ENCODE measurements around the gene RABL6.
"Not testable (repeated sequence)": the region's sequence is repeated elsewhere in the genome, so short reads cannot be mapped to it uniquely, and the experiment has no call there.

RABL6 gene

DNA sequence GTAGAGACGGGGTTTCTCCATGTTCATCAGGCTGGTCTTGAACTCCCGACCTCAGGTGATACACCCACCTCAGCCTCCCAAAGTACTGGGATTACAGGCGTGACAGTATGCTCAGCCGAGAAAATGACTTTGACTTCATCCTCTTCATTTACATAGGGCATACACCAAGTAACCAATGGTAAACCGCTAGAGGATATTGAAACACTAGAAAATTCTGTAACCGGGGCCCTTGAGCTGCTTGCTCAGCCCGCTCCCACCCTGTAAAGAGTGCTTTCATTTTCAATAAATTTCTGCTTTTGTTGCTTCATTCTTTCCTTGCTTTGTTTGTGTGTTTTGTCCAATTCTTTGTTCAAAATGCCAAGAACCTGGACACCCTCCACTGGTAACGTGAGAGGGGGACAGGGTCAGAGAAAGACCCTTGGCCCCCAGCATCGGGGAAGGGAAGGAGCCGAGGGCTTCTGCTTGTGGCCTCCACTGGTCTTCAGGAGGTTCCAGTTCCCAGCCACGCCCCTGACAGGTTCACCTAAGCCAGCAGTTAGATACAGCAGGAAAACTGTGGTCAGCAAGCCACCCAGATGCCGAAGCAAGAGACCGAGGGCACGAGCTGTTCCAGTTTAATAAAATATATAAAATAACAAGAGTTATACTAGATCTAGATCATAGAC, 41.9 kb upstream of the RABL6 start:
- H3K9me3 ChIP-seq (ENCODE audit: control insufficient read depth, low read length); H3K4me3 ChIP-seq (ENCODE audit: low read length); H3K4me1 ChIP-seq (ENCODE audit: control insufficient read depth, insufficient read depth, low read length); H3K36me3 ChIP-seq (ENCODE audit: control insufficient read depth, insufficient read depth, low read length); H3K9ac ChIP-seq (ENCODE audit: low read length): not testable (repeated sequence)
- H3K27me3 ChIP-seq (ENCODE audit: control insufficient read depth, insufficient read depth, low read length): peaks cover 23% of the 10 kb centered on the region

DNA sequence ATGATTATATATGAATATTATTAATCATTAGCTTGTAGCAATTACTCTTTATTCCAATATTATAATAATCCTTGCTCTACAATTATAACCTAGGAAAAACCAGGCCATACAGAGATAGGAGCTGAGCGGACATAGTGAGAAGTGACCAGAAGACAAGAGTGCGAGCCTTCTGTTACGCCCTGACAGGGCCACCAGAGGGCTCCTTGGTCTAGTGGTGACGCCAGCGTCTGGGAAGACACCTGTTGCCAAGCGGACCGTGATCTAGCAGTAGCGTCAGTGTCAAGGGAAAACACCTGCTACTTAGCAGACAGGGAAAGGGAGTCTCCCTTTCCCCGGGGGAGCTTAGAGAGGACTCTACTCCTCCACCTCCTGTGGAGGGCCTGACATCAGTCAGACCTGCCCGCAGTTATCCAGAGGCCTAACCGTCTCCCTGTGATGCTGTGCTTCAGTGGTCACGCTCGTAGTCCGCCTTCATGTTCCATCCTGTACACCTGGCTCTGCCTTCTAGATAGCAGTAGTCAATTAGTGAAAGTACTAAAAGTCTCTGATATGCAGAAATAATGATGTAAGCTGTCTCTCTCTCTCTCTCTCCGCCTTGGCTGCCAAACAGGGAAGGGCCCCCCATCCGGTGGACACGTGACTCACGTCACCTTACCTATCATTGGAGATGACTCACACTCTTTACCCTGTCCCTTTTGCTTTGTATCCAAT, 41.2 kb upstream of the RABL6 start:
- H3K4me3 ChIP-seq (ENCODE audit: low read length); H3K4me1 ChIP-seq (ENCODE audit: control insufficient read depth, insufficient read depth, low read length); H3K9ac ChIP-seq (ENCODE audit: low read length); H3K36me3 ChIP-seq (ENCODE audit: control insufficient read depth, insufficient read depth, low read length); H3K9me3 ChIP-seq (ENCODE audit: control insufficient read depth, low read length): not testable (repeated sequence)
- H3K27me3 ChIP-seq (ENCODE audit: control insufficient read depth, insufficient read depth, low read length): peaks cover 23% of the 10 kb centered on the region

DNA sequence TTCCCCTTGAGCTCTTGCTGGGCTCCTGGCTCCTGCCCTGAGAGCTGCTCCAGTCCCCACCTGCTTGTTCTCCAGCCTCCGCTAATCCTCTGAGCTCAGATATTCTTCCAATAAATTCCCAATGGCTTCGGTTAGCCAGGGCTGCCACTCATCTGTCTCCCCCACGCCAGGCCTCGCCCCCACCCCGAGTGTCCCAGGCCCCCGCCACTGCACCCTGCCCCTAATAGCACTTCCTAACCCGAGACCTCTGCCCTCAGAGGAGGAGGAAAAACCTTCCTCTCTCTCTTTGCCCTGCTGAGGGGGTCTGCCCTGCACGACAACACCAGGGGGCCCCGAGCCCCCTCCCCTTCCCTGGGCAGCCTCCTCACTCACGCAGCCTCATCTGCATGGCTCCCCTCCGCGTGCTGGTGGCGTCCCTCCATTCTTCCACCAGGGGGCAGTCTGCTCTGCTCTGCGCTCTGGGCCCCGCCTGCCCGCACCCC, 38.0 kb upstream of the RABL6 start:
- no peaks in the 10 kb centered on the region for H3K36me3 ChIP-seq (ENCODE audit: control insufficient read depth, insufficient read depth, low read length)
- H3K9me3 ChIP-seq (ENCODE audit: control insufficient read depth, low read length): no peaks in the 10 kb centered on the region
- H3K27me3 ChIP-seq (ENCODE audit: control insufficient read depth, insufficient read depth, low read length): peaks cover 9% of the 10 kb centered on the region
- H3K4me1 ChIP-seq (ENCODE audit: control insufficient read depth, insufficient read depth, low read length): peaks cover 3% of the 10 kb centered on the region
- no peak overlapping the region for H3K9ac ChIP-seq (ENCODE audit: low read length)
- no peak overlapping the region for H3K4me3 ChIP-seq (ENCODE audit: low read length)

DNA sequence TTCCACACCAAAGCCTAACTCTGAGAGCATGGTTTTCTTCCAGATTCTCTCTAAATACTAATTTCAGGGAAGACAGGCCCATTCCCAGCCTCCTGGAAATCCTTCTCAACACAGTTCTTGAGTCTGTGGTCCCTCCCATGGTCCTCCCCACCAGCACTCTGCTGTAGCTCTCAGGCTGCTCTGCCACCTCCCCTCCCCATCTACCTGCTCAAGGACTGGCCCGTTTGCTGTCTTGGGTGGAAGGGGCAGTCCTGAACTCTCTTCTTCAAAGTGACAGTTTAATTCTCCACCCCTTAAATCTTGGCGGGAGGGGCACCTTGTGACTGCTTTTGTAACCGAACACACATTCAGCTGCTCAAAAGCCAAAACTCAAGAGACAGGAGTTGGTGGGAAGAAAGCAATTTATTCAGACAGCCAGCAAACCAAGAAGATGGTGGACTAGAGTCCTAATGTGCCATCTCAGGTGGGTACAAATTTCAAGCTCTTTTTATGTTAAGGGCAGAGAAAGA, 35.8 kb upstream of the RABL6 start:
- Histone ChIP-seq H3K9ac (ENCODE audit: low read length) (no peak overlapping the region), H3K4me3 (ENCODE audit: low read length) (no peak overlapping the region)

DNA sequence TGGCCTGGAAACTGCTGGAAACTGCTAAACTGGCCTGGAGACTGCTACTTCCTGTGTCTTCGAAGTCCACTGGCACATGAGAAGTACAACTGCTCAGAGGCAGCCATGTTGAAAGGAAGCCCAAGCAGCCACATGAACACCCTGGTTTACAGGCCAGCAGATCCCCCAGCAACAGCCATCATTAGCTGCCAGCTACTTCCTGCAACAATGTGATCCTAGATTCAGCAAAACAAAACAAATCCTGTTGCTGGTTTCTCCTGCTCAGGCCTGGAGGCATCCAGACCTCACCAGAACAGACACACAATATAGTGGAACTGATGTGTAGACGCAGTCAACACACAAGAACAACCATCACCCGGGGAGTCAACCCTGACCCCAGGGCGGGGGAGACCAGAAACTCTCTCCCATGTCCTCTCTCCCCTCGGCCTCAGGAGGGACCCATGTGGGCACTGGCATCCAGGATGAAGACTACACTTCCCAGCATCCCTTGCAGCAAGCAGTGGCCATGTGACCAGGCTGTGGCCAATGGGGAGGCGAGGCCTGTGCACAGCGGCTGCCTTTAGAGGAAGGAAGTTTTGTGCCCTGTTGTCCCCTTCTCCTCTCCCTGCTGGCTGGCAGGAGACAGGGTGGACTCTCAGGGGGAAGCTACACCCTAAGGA, 34.2 kb upstream of the RABL6 start:
- Histone ChIP-seq H3K4me1 (ENCODE audit: control insufficient read depth, insufficient read depth, low read length) (peaks cover 3% of the 10 kb centered on the region), H3K36me3 (ENCODE audit: control insufficient read depth, insufficient read depth, low read length) (no peaks in the 10 kb centered on the region), H3K4me3 (ENCODE audit: low read length) (no peak overlapping the region), H3K9ac (ENCODE audit: low read length) (no peak overlapping the region), H3K9me3 (ENCODE audit: control insufficient read depth, low read length) (no peaks in the 10 kb centered on the region), H3K27me3 (ENCODE audit: control insufficient read depth, insufficient read depth, low read length) (no peaks in the 10 kb centered on the region)

More for the DNA sequence above, 35.8 kb upstream of the RABL6 start:
- H3K27me3 ChIP-seq (ENCODE audit: control insufficient read depth, insufficient read depth, low read length): peaks cover 6% of the 10 kb centered on the region
- no peaks in the 10 kb centered on the region for H3K36me3 ChIP-seq (ENCODE audit: control insufficient read depth, insufficient read depth, low read length)
- no peaks in the 10 kb centered on the region for H3K9me3 ChIP-seq (ENCODE audit: control insufficient read depth, low read length)
- peaks cover 3% of the 10 kb centered on the region for H3K4me1 ChIP-seq (ENCODE audit: control insufficient read depth, insufficient read depth, low read length)

DNA sequence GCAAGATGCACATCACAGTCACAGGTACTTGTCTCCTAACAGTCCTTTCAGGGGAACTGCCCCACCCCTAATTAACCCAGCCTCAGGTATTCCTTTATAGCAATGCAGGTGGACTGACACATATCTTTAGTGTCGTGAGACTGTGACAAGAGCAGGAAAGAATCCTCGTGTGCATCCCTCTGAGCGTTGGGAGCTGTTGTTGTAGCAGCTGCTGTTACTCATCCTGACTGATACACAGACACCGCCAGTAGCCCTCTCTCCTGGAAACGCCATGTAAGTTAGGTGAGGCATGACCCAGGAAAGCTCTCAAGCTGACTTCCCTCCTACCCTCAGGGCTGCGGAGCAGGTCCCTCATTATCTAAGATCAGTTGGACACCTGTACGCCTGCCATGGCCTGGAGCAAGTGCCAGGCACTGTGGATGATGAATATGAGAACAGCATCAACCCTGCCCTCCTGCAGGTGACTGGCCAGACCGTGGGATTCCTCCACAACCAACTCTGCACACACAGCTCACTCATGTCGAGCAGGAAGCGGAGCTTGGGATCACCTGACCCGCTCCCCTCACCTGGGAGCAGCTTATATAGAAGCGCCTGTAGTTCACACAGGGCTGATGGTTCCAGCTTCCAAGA, 33.2 kb upstream of the RABL6 start:
- H3K4me3 ChIP-seq (ENCODE audit: low read length): no peak overlapping the region
- no peaks in the 10 kb centered on the region for H3K36me3 ChIP-seq (ENCODE audit: control insufficient read depth, insufficient read depth, low read length)
- peaks cover 3% of the 10 kb centered on the region for H3K4me1 ChIP-seq (ENCODE audit: control insufficient read depth, insufficient read depth, low read length)
- no peaks in the 10 kb centered on the region for H3K9me3 ChIP-seq (ENCODE audit: control insufficient read depth, low read length)
- no peaks in the 10 kb centered on the region for H3K27me3 ChIP-seq (ENCODE audit: control insufficient read depth, insufficient read depth, low read length)
- no peak overlapping the region for H3K9ac ChIP-seq (ENCODE audit: low read length)

DNA sequence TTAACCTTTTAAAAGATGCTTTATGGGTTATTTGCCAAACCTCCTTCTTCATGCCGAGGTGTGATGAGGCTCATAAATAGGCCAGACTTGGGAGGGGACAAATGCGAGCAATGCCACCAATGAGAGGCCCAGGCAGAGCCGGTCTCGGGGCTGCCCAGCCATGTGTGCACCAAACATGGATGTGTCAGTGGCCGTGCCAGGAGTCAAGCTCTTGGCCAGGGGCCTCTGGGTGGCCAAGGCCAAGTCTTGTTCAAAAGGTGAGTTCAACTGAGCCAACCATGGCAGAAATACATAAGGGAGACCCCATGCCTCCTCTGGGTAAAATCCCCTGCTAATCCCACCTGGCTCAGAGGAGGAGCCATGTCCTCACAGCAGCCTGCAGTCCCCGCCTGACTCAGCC, 32.6 kb upstream of the RABL6 start:
- H3K9me3 ChIP-seq (ENCODE audit: control insufficient read depth, low read length): no peaks in the 10 kb centered on the region
- no peaks in the 10 kb centered on the region for H3K27me3 ChIP-seq (ENCODE audit: control insufficient read depth, insufficient read depth, low read length)
- no peak overlapping the region for H3K9ac ChIP-seq (ENCODE audit: low read length)
- no peaks in the 10 kb centered on the region for H3K4me1 ChIP-seq (ENCODE audit: control insufficient read depth, insufficient read depth, low read length)
- H3K4me3 ChIP-seq (ENCODE audit: low read length): no peak overlapping the region
- H3K36me3 ChIP-seq (ENCODE audit: control insufficient read depth, insufficient read depth, low read length): no peaks in the 10 kb centered on the region

DNA sequence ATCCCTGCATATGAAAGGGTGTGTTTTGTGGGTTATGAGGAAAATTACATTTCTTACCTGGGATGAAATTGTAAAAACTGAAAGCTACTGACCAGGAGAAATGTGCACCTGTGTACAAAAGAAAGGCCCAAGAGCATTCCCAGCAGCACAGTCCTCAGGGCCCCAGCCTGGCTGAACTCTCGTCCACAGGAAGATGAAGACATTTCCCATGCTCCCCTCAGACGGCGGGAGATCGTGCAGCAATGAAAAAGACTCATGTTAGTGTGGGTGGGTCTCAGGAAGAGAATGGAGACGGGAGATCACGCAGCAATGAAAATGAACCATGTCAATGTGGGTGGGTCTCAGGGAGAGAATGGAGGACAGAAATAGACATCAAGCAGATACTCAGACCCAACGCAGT, 30.8 kb upstream of the RABL6 start:
- Histone ChIP-seq H3K4me1 (ENCODE audit: control insufficient read depth, insufficient read depth, low read length) (no peaks in the 10 kb centered on the region), H3K36me3 (ENCODE audit: control insufficient read depth, insufficient read depth, low read length) (no peaks in the 10 kb centered on the region), H3K27me3 (ENCODE audit: control insufficient read depth, insufficient read depth, low read length) (no peaks in the 10 kb centered on the region), H3K4me3 (ENCODE audit: low read length) (no peak overlapping the region), H3K9me3 (ENCODE audit: control insufficient read depth, low read length) (no peaks in the 10 kb centered on the region), H3K9ac (ENCODE audit: low read length) (no peak overlapping the region)

DNA sequence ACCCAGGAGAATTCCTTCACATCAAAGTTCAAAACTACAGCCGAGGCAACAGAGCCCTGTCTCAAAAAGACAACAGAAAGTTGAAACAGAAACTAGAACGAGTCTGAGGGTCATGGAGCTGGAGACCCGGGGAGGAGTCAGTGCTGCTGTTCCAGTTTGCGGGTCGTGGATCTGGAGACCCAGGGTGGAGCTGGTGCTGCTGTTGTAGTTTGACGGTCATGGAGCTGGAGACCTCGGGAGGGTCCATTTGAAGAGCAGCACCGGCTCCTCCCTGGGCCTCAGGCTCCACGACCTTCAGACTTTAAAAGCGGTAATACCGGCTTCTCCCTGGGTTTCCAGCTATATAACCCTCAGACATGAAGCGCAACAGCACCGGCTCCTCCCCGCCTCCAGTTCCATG, 30.4 kb upstream of the RABL6 start:
- Histone ChIP-seq H3K9me3 (ENCODE audit: control insufficient read depth, low read length) (no peaks in the 10 kb centered on the region), H3K27me3 (ENCODE audit: control insufficient read depth, insufficient read depth, low read length) (no peaks in the 10 kb centered on the region), H3K36me3 (ENCODE audit: control insufficient read depth, insufficient read depth, low read length) (no peaks in the 10 kb centered on the region), H3K4me1 (ENCODE audit: control insufficient read depth, insufficient read depth, low read length) (no peaks in the 10 kb centered on the region), H3K4me3 (ENCODE audit: low read length) (no peak overlapping the region), H3K9ac (ENCODE audit: low read length) (no peak overlapping the region)

DNA sequence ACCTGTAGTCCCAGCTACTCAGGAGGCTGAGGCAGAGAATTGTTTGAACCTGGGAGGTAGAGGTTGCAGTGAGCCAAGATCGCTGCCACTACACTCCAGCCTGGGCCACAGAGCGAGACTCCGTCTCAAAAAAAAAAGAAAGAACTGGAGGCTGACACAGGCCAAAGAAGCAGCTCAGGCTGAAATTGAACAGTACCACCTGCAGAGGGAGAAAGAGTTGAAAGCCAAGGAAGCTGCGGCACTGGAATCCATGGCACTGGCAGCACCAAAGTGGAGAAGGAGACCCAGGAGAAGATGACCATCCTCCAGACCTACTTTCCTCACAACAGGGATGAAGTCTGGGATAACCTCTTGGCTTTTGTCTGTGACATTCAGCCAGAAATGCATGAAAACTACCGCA, 27.9 kb upstream of the RABL6 start:
- no peak overlapping the region for H3K4me3 ChIP-seq (ENCODE audit: low read length)
- no peaks in the 10 kb centered on the region for H3K27me3 ChIP-seq (ENCODE audit: control insufficient read depth, insufficient read depth, low read length)
- no peak overlapping the region for H3K9ac ChIP-seq (ENCODE audit: low read length)

DNA sequence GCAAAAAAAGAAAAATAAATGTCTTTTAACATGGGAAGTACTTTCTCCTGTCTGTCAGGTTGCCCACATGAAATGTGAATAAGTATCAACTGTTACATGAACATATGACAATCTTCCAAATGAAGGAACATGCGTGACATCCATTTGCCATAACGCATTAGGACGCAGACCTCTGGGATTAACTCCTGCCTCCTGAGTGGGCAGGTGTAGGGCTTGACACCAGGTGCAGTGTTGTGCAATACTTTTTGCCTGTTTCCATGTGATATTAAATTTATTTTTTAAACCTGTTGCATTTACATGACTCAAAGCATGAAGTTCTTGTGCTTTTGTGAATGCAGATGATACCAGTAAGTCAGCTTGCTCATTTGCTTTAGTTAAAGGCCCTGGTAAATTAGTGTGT, 25.3 kb upstream of the RABL6 start:
- H3K9ac ChIP-seq (ENCODE audit: low read length): no peak overlapping the region
- H3K4me3 ChIP-seq (ENCODE audit: low read length): no peak overlapping the region
- no peaks in the 10 kb centered on the region for H3K36me3 ChIP-seq (ENCODE audit: control insufficient read depth, insufficient read depth, low read length)
- H3K4me1 ChIP-seq (ENCODE audit: control insufficient read depth, insufficient read depth, low read length): no peaks in the 10 kb centered on the region
- H3K9me3 ChIP-seq (ENCODE audit: control insufficient read depth, low read length): no peaks in the 10 kb centered on the region
- no peaks in the 10 kb centered on the region for H3K27me3 ChIP-seq (ENCODE audit: control insufficient read depth, insufficient read depth, low read length)

More for the DNA sequence above, 27.9 kb upstream of the RABL6 start:
- Histone ChIP-seq H3K9me3 (ENCODE audit: control insufficient read depth, low read length) (no peaks in the 10 kb centered on the region), H3K4me1 (ENCODE audit: control insufficient read depth, insufficient read depth, low read length) (no peaks in the 10 kb centered on the region), H3K36me3 (ENCODE audit: control insufficient read depth, insufficient read depth, low read length) (no peaks in the 10 kb centered on the region)

Measured in mucosa of stomach (tissue), 1 donor.